IMR-90 (cell line): Measurements from ENCODE around the gene CYP2A13. TPM values are rescaled to one million over a fixed set of nuclear protein-coding genes. Genes with fewer than 3 reads are reported as not detected.

Source experiments
- ATAC-seq: fragments of 200-7000 bp; cut with Tn5 transposase; 2 replicates; pipeline ENCODE4 v1.9.1; 2020; ENCODE audit warnings: low read depth, mild to moderate bottlenecking, moderate library complexity
- BruUV-seq: library from RNA; stranded (reverse); fragments of 400-500 nt; replicated peaks from 2 replicates; lab custom pipeline; 2021; lab: Mats Ljungman, UMichigan
- CTCF ChIA-PET: fragments of 300-600 bp; formaldehyde crosslinking; extraction: SDS; loops from one replicate; lab custom pipeline; 2021; ENCODE audit warnings: antibody characterized with exemption; lab: Yijun Ruan, JAX
- POLR2A ChIA-PET: fragments of 300-600 bp; sonication (Branson Sonifier 250); formaldehyde crosslinking; loops from one replicate; lab custom pipeline; 2022; ENCODE audit warnings: antibody characterized with exemption; ENCODE audit not compliant: unreplicated experiment; lab: Charles Lee
- DNase-seq: peaks from one replicate; pipeline ENCODE4 v3.0.0; 2013
- H2AFZ ChIP-seq: replicated peaks from 2 replicates; pipeline ENCODE3; 2013; ENCODE audit warnings: low read length, mild to moderate bottlenecking; ENCODE audit not compliant: poor library complexity
- H2AK5ac ChIP-seq: 2 replicates; pipeline ENCODE4 v1.6.1; 2013; ENCODE audit warnings: low read depth, low read length, inconsistent platforms
- H2AK9ac ChIP-seq: replicated peaks from 2 replicates; pipeline ENCODE3; 2013; ENCODE audit warnings: mild to moderate bottlenecking, low read depth, low read length, moderate library complexity; ENCODE audit not compliant: poor library complexity
- H2BK120ac ChIP-seq: 2 replicates; pipeline ENCODE4 v1.6.1; 2013; ENCODE audit warnings: low read depth, low read length, inconsistent platforms
- H2BK15ac ChIP-seq: 3 replicates; pipeline ENCODE4 v1.6.1; 2013; ENCODE audit warnings: low read depth, low read length, inconsistent platforms
- H2BK20ac ChIP-seq: 2 replicates; pipeline ENCODE4 v1.6.1; 2013; ENCODE audit warnings: low read depth, mild to moderate bottlenecking, inconsistent platforms, low read length, moderate library complexity
- H2BK5ac ChIP-seq: 2 replicates; pipeline ENCODE4 v1.6.1; 2013; ENCODE audit warnings: mild to moderate bottlenecking, low read depth, low read length, inconsistent platforms; ENCODE audit not compliant: poor library complexity, severe bottlenecking
- H3K14ac ChIP-seq: replicated peaks from 2 replicates; pipeline ENCODE4 v1.6.1; 2013; ENCODE audit warnings: low read depth, low read length, inconsistent platforms
- H3K18ac ChIP-seq: 2 replicates; pipeline ENCODE4 v1.6.1; 2013; ENCODE audit warnings: low read depth, low read length, control low read depth
- H3K23ac ChIP-seq: 2 replicates; pipeline ENCODE4 v1.6.1; 2013; ENCODE audit warnings: low read depth, low read length, inconsistent platforms
- H3K27ac ChIP-seq: 2 replicates; pipeline ENCODE4 v1.5.1; 2013; ENCODE audit warnings: mild to moderate bottlenecking, control low read depth, low read length; ENCODE audit not compliant: insufficient read depth
- H3K27me3 ChIP-seq: 2 replicates; pipeline ENCODE4 v1.6.1; 2013; ENCODE audit warnings: low read length; ENCODE audit not compliant: control insufficient read depth, insufficient read depth
- H3K36me3 ChIP-seq: 2 replicates; pipeline ENCODE4 v1.6.1; 2013; ENCODE audit warnings: low read length, mixed read lengths; ENCODE audit not compliant: control insufficient read depth, insufficient read depth
- H3K4ac ChIP-seq: 2 replicates; pipeline ENCODE4 v1.6.1; 2013; ENCODE audit warnings: low read depth, low read length, inconsistent platforms
- H3K4me1 ChIP-seq: 2 replicates; pipeline ENCODE4 v1.6.1; 2013; ENCODE audit warnings: low read length, mixed read lengths; ENCODE audit not compliant: control insufficient read depth, insufficient read depth
- H3K4me2 ChIP-seq: 2 replicates; pipeline ENCODE4 v1.6.1; 2013; ENCODE audit warnings: low read depth, mild to moderate bottlenecking, control low read depth, low read length, moderate library complexity
- H3K4me3 ChIP-seq: 2 replicates; pipeline ENCODE4 v1.5.1; 2013; ENCODE audit warnings: low read depth, mild to moderate bottlenecking, control low read depth, low read length, moderate library complexity; ENCODE audit not compliant: insufficient read depth
- H3K56ac ChIP-seq: 2 replicates; pipeline ENCODE4 v1.6.1; 2013; ENCODE audit warnings: low read length, inconsistent platforms; ENCODE audit not compliant: insufficient read depth; ENCODE audit errors: extremely low read depth
- H3K79me1 ChIP-seq, 2 experiments: 2 replicates each; pipeline ENCODE4 v1.6.1; 2013; ENCODE audit warnings: low read length in 2 of 2, inconsistent platforms in 1 of 2, low read depth in 1 of 2
- H3K9ac ChIP-seq: 2 replicates; pipeline ENCODE4 v1.6.1; 2013; ENCODE audit warnings: low read depth, low read length, control low read depth
- H3K9me1 ChIP-seq: 2 replicates; pipeline ENCODE4 v1.6.1; 2013; ENCODE audit warnings: low read length, inconsistent platforms; ENCODE audit not compliant: insufficient read depth
- H3K9me3 ChIP-seq: 2 replicates; pipeline ENCODE4 v1.6.1; 2013; ENCODE audit warnings: low read length; ENCODE audit not compliant: control insufficient read depth, insufficient read depth
- H4K20me1 ChIP-seq: 2 replicates; pipeline ENCODE4 v1.6.1; 2013; ENCODE audit warnings: low read length, inconsistent platforms; ENCODE audit not compliant: insufficient read depth
- H4K5ac ChIP-seq: 2 replicates; pipeline ENCODE4 v1.6.1; 2013; ENCODE audit warnings: mild to moderate bottlenecking, low read depth, low read length, control low read depth
- H4K8ac ChIP-seq, 2 experiments: 2 replicates each; pipeline ENCODE4 v1.6.1; 2013; ENCODE audit warnings: low read depth in 2 of 2, low read length in 2 of 2, control low read depth in 1 of 2, inconsistent platforms in 1 of 2
- H4K91ac ChIP-seq: 2 replicates; pipeline ENCODE4 v1.6.1; 2013; ENCODE audit warnings: low read depth, low read length, inconsistent platforms; ENCODE audit not compliant: insufficient read depth
- MXI1 ChIP-seq: IDR thresholded peaks from 2 replicates; pipeline ENCODE4 v1.6.1; 2012; ENCODE audit warnings: low read depth, mild to moderate bottlenecking, low read length, moderate library complexity, borderline replicate concordance
- RFX5 ChIP-seq: IDR thresholded peaks from 2 replicates; pipeline ENCODE4 v1.8.0; 2012; ENCODE audit warnings: low read depth, mild to moderate bottlenecking, low read length, moderate library complexity
- WGBS, 2 experiments: methylation state at CpG; one replicate each; pipeline versions ENCODE4 v1.1.5 to v1.1.7; 2013; ENCODE audit warnings: missing lambda C conversion rate in 2 of 2; ENCODE audit not compliant: insufficient read length in 1 of 2; ENCODE audit errors: extremely low coverage in 2 of 2; 5-methylcytosine and 5-hydroxymethylcytosine counted together
- dilution Hi-C: fragments of 300-500 bp; cut with HindIII; formaldehyde crosslinking; loops from one replicate; pipeline ENCODE4 v1.14.3; 2018; ENCODE audit warnings: low sequenced_read_pairs; ENCODE audit not compliant: unreplicated experiment
- in situ Hi-C: fragments of 300-500 bp; cut with MboI; formaldehyde crosslinking; loops from 3 replicates; pipeline ENCODE4 v1.14.3; 2019; ENCODE audit warnings: low sequenced_read_pairs, inconsistent platforms, mixed read lengths
- intact Hi-C: fragments of 100-400 bp; cut with micrococcal nuclease; formaldehyde crosslinking; loops from 2 replicates; pipeline ENCODE4 v1.10.0; 2022
- polyA plus RNA-seq, 3 experiments: library from polyadenylated mRNA; depleted of rRNA; stranded (reverse); fragments of >200 nt; gene quantifications; 2 replicates each; pipeline ENCODE4 v1.2.3, GENCODE V29; 2012; ENCODE audit warnings: low replicate concordance in 1 of 3
- total RNA-seq: library from RNA; depleted of rRNA; stranded (reverse); fragments of >200 nt; gene quantifications from 2 replicates; pipeline ENCODE4 v1.2.3, GENCODE V29; 2012

CYP2A13 gene
- total and polyA plus RNA-seq, 2 of the 4 experiments (the other 2 are of a cell fraction), result not detected

- no peak overlapping the region for H2AFZ ChIP-seq
- POLR2A ChIA-PET, result no interaction called here
- no peaks in the 10 kb centered on the region for H3K4me1 ChIP-seq
- DNase-seq, result no peak
- H3K27me3 ChIP-seq, result peaks cover 24% of the 10 kb centered on the region
- H2AK9ac ChIP-seq, result no peak overlapping the region
- no peak overlapping the region for H2BK15ac ChIP-seq
- no CpG with 5 or more reads among the region's 3 CpGs for WGBS, 2 experiments
- in situ Hi-C loops (no loop called here), dilution Hi-C loops (no loop called here), intact Hi-C loops (no loop called here)
- no peak overlapping the region for H3K4ac ChIP-seq
- H3K9ac ChIP-seq, result no peak overlapping the region
- CTCF ChIA-PET, result no interaction called here
- H3K27ac ChIP-seq, result no peak overlapping the region
- no peaks in the 10 kb centered on the region for H4K20me1 ChIP-seq
- ATAC-seq, result no peak
- H3K9me1 ChIP-seq, result no peaks in the 10 kb centered on the region
- H3K18ac ChIP-seq, result no peak overlapping the region
- no peak overlapping the region for H4K5ac ChIP-seq
- no peak overlapping the region for H4K8ac ChIP-seq
- no peaks in the 10 kb centered on the region for H3K79me1 ChIP-seq
- no peaks in the 10 kb centered on the region for H3K9me3 ChIP-seq
- H3K56ac ChIP-seq, result no peak overlapping the region
- H2BK120ac ChIP-seq, result no peak overlapping the region
- H3K4me3 ChIP-seq, result no peak overlapping the region
- no peak overlapping the region for H2AK5ac ChIP-seq
- H3K14ac ChIP-seq, result no peak overlapping the region
- no peak overlapping the region for H4K91ac ChIP-seq
- H3K36me3 ChIP-seq, result no peaks in the 10 kb centered on the region
- H2BK5ac ChIP-seq, result no peak overlapping the region
- no peak overlapping the region for H2BK20ac ChIP-seq
- TF ChIP-seq RFX5 (no peak), MXI1 (no peak)
- H3K23ac ChIP-seq, result no peak overlapping the region
- no peak overlapping the region for H3K4me2 ChIP-seq
- BruUV-seq, result no TSS peak
Measured at GRCh38 chr19:41133260-41133659, 45.0 kb downstream of the CYP2A13 start.
